ENCODE results near the gene ACSL1.
"Not testable (repeated sequence)": the region's sequence is repeated elsewhere in the genome, so short reads cannot be mapped to it uniquely, and the experiment has no call there.

ACSL1 gene

DNA sequence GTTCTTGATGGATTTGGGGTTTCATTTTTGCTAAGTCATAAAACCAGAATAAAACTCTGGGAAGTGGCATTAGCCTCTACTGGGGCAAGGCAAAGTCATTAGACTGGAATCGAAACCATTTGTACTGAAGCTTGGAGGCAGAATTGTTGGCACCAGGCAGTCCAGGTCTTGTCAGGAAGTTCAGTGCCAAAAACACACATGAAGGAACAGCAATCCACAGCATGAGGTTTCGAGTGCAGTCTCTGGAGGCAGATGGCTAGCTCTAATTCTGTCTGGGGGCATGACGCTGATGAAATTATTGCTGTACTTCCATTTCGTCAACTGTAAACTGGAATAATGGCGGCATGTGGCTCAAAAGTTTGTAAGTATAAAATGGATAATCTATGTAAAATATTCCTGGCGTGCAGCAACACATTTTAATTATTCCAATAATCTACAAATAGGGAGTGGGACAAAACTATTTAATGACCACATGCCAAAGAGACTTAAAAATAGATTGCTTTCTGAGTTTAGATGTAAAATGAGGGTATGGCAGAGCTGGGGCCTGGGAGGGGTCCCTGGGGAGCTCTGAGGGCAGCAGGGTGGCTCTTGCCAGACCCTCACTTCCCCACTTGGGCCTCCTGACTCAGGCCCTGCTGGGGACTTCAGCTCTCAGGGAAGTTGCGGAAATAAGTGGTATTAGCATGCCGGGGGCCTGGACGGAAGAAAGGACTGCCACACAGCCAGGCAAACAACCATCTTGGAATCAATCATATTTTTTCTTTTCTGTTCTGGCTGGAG is 73.1 kb downstream of the ACSL1 start:
- DNase-seq, result no peak

DNA sequence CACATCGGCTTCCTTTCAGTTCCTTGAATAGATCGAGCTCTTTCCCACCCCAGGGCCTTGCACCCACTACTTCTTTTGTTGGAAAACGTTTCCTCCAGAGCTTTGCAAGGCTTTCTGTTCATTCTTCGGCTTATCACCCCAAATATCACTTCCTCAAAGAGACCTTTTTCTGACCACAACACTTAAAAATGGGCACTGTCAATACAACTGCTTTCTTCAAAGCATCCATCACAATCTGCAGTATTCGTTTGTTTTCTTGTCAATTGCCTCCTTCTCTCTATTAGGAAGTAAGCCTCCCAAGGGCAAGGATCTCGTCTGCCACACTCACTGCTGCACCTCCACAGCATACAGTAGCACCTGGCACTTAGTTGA is 74.2 kb downstream of the ACSL1 start:
- DNase-seq, result no peak

DNA sequence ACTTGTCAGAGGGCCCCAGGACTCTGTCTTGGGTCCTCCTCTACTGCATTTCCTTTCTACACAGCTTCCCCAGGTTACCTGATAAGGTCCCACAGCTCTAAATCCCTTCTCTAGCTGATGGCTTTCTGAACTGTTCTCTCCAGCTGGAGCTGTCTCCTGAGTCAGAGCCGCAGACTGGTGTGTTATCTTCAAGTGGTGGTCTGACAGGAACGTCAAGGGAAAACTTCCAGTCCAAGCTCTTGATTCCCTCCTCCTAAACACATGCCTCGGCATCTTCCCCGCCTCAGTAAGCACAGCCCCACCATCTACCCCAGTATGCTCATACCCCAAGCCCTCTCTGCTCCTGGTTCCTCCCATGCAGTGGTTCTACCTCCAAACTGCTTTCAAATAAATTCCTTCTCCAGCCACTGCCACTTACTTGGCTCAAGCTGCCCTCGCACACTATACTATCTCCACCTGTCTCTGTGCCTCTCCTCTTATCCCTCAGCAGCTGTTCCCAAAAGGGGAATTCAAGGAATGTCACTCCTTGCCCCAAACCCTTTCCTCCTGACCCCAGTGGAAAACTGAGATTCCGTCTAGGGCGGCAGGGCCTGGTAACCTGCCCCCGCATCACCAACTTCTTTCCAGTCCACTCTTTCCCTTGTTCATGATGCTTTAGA is 74.7 kb downstream of the ACSL1 start:
- DNase-seq, result no peak

DNA sequence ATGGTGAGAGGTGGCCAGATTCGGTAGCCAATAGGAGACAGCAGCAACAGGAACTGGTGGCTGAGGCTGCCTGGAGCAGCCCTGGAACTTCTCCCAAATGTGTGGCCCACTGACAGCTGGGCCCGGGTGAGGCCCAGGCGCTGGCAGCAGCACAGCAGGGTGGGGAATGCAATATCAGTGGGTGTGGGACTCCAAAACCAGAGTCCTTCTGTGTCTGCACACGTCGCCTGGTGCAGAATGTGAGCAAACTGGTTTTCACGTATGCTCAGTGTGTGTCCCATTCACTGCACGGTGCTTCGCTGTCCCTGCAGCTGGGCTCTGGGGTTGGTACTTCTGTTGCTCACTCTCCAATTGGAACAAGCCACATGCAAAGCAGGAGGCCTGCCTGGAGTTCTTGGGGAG is 77.5 kb downstream of the ACSL1 start:
- no peak for DNase-seq

DNA sequence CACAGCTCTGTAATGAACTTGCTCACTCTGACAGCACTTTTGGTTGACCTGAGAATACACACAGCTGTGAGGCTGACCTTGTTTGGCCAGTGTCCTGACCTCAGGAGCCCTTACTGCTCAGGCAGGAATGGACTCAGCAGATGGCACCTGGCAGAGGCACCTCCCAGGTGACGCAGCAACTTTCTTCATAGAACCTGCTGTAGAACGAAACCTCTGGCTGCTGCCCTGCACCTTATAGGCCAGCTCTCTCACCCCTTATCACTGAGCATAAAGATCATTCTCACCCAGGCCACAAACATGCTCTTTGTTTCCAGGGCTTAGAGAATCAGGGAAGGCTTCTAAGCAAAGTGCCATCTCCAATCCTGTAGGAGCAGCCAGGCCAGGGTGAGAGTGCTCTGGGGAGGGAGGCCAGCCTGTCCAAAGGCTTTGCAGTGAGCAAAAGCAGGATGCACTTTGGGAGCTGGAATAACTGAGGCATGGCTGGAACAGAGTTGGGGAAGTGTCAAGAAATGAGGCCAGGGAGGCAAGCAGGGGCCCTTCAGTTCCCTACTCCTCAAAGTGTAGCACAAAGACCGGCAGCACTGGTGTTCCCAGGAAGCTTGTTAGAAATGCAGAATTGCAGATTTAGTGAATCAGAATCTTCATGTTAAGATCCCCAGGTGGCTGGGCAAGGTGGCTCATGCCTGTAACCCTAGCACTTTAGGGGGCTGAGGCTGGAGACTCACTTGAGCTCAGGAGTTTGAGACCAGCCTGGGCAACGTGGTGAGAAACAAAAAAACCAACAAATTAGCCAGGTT is 78.5 kb downstream of the ACSL1 start:
- DNase-seq, result no peak

DNA sequence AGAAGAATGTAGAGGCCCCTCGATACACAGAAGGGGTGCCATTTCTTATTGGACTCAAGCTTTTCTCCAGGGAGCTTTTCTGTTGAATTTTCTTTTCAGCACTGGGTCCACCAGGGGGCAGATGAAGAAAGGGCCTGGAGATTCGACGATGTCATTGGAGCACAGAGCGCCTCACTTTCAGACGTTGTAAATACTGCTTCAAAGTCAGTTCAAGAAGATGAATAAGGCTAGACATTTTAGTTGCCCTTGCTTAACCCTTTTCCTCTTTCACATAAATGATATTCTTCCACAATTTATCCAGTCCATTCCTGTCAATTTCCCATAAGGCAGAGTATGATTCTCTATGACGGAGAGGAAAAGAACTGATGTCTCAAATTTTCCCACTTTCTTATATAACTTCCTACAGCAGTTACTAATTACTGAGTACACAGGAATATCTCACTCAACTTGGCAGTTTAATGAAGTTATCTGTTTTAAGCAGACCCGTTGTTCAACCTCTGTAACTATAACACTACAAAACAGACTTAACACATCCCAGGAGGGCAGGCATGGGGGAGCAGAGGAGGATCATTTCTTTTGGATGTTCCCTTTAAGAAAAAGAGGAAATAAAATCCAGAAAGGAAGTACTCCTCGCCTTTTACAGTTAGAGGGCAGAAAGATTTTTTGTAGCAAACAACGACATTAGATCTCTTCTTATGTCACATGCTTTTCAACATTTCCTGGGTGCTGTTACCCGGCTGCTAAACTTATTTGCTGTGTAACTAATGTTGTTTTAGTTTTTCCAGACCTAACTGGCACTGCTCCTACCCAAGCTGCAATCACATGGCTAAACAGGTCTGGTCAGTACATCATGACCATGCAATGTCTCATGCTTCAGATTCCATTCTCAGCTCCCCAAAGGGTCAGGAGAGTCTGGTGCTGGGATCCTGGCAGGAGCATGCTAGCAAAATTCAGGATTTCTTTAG is 79.7 kb downstream of the ACSL1 start:
- peak; percentile 43 for DNase-seq

DNA sequence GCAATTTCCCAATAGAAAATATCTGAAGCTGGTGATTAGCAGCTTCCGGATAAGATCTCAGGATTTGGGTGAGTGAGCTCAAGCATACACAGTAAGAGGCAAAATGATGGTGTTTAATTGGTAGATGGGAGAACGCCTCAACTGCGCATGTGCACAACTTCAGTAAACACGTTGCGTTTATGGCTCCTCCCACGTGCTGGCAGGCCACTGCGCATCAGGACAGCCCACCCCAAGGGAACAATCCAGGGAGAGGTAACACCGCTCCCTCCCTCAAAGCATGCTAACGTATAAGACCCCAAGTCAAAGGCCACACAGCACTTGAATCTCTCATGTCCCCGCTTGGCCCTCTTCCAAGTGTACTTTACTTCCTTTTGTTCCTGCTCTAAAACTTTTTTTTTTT is 81.5 kb downstream of the ACSL1 start:
- DNase-seq, result no peak

DNA sequence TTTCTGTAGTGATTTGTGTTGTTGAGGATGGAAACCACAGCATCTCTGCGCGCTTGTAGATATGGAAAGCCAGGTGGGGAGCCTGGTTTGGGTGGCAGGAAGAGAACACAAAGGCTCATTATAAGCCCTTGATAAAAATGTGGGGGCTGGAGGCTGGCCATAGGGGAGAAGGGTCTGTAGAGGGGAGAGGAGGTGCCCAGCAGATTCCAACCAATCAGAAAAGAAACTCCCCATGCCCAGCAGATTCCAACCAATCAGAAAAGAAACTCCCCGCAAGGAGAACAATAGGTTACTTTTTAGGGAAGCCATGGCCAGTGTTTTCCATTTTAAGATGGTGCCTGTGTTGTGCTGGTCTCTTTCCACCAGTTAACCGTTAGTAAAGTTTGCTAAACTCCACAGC is 82.1 kb downstream of the ACSL1 start:
- no peak for DNase-seq

DNA sequence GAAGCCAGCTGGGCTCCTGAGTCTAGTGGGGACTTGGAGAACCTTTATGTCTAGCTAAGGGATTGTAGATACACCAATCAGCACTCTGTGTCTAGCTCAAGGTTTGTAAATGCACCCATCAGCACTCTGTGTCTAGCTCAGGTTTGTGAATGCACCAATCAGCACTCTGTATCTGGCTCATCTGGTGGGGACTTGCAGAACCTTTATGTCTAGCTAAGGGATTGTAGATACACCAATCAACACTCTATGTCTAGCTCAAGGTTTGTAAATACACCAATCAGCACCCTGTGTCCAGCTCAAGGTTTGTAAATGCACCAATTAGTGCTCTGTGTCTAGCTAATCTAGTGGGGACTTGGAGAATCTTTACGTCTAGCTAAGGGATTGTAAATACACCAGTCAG is 84.1 kb downstream of the ACSL1 start:
- not testable (repeated sequence) for DNase-seq

DNA sequence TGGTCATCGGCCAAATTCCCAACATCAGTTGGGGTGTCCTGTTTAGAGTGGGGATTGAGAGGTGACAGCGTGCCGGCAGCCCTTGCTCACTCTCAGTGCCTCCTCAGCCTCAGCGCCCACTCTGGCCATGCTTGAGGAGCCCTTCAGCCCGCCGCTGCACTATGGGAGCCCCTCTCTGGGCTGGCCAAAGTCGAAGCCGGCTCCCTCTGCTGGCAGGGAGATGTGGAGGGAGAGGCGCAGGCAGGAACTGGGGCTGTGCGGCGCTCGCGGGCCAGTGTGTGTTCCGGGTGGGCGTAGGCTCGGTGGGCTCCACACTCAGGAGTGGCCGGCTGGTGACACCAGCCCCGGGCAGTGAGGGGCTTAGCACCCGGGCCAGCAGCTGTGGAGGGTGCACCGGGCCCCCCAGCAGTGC is 84.8 kb downstream of the ACSL1 start:
- no peak for DNase-seq

DNA sequence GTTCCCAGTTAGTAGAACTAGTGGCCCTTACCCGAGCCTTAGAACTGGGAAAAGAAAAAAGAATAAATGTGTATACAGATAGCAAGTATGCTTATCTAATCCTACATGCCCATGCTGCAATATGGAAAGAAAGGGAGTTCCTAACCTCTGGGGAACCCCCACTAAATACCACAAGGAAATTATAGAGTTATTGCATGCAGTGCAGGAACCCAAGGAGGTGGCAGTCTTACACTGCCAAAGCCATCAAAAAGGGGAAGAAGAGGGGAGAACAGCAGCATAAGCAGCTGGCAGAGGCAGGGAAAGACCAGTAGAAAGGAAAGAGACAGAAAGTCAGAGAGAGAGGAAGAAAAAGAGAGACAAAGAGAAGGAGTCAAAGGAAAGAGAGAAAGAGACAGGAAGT is 86.2 kb downstream of the ACSL1 start:
- DNase-seq, result peak; percentile 0

DNA sequence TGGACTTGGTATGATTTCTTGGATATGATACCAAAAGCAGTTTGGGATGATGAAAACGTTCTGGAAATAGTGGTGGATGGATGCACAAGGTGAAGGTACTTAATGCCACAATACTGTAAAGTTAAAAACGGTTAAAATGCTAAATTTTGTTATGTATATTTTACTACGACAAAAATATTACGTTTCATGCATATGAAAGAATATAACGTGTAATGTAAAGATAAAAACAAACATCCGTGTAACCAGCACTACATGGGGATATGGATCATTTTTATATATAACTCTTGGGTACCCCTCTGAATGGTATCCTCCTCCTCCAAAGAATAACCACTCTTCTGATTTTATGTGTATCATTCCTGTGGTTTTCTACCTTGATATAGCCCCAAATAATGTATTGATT is 91.0 kb downstream of the ACSL1 start:
- DNase-seq, result no peak

DNA sequence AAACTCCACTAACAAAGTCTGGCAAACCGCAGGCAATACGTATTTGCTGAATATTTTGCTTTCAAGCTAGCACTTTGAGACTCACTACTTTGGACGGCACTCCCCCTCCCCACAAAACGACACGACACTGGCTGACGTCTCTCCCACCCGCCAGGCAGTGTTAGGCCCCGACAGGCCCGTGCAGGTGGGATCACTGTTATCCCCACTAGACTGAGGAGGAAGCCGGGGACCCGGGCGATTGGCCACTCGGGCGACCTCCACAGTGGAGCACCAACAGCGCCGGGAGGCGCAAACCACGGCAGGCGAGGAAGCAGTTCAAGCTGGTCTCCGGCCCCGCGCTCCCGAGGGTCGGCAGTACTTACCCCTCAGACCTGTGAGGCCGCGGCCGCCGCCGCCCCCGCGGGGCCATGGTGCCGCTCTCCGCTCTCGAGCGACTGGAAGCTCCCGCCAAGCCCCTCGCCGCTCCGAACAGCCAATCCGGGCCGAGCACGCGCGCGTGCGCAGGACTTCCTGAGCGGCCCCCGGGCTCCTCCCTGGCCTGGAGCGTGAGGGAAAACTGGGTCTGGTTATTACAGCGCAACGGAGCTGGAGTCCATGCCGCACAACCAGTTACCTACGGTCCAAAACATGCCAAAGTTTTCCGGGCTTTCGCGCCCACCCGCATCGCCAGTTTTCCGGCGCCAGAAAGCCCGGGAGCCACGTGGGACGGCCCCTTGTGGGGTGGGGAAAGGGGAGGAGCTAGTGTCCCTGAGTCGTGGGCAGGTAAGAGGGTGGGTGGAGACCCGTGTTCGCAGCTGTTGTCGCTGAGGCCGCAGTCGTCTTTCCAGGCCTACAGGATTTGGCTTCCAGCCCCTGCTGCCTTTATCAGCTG is 91.9 kb downstream of the ACSL1 start, which contains the start of gene CENPU:
Gene CENPU, minus strand, starts transcription at position 443 of the 871 bp plus-strand sequence. Its CDS starts 34 bp downstream, at position 409.
- peak; percentile 90 for DNase-seq

DNA sequence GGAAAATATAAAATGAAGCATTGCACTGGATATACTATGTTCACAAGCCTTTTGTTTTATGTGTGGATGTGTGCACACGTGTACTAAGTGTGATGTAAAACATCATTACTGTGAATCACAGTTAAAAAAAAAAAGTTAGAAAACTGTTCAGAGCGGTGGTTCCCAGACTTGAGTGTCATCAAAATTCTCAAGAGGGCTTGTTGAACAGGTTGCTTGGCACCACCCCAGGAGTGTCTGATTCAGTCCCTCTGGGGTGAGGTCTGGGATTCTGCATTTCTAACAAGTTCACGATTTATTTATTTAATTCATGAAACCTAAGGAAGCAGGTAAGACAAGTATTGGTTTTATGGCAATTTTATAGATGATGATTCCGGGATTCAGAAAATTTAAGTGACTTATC is 93.6 kb downstream of the ACSL1 start:
- DNase-seq, result no peak

DNA sequence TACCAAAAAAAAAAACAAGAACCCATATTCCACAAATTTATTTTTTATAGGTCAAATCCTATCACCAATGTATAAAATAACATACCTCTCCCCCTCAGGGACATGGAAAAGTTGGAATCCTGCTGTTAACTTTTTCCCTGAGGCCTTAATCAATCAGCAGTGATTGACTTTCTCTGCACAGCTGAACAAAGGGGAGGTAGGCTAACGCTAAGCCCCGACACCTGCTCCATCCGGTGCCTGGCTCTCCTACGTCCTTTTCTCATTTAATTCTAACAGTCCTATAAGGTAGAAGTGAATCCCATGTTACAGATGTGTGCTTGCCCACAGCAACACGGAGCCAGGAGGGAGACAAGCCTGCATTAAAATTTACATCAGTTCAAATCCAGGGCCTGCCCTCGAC is 94.7 kb downstream of the ACSL1 start:
- DNase-seq, result no peak

DNA sequence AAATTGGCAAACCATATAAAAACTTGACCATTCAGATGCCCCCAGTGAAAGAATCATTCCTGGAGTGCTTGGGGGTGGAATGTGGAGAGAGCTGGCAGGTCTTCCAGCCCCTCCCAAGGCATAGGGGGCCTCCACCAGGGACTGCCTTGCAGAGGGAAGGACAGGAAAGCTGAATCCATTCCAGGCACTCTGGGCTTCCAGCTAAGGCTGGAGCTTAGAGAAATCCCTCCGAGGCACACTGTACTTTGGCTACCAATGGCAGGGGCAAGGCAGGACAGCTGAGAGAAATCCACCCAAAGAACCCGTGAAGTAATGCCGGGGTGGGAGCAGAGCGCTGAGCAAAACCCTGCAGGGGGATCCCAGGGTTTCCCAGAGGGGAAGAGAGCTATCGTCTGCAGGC is 95.8 kb downstream of the ACSL1 start:
- no peak for DNase-seq

DNA sequence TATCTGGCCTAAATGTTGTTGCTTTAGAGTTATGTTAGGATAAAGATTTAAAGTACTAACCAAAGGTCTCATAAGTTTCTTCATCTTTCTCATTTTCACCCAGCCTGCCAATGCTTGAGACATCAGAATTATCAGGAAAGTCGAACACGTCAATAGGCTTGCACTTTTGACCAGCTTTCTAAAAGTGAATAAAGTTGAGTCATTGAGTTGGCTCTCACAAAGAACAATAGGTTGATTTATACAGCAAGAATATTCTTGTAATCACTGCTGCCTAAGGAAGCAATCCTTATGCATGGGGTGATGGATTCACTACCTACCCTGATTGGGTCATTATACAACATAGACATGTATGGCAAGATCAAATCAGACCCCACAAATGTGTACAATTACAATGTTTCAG is 96.9 kb downstream of the ACSL1 start:
- DNase-seq, result no peak

DNA sequence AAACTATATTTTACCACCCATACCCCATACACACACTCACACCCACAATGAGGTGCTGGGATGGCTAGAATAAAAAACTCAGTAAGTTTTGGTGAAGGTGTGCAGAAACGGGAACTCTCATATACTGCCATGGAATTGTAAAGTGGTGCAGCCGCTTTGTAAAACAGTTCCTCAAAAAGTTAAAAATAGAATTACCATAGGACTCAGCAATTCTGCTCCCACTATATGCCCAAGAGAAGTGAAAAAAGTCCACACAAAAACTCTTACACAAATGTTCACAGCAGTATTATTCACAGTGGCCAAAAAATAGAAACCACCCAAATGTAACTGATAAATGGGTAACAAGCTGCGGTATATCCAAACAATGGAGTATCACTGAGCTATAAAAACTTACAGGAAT is 98.3 kb downstream of the ACSL1 start:
- DNase-seq, result no peak

DNA sequence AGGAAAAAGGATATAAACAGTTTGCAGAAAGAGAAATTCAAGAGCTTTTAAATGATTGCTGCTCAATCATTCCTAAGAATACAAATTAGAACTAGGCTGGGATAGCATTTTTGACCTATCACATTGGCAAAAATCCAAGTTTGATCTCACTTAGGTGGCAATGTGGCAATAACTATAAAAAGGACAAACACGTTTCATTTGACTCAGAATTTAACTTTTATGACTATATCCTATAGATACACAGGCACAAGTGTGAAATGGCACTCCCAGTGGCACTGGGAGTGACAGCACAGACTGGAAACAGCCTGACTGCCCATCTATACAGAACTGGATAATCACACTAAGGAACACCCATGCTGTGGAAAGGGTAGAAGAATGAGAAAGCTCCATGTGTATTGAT is 103.0 kb downstream of the ACSL1 start:
- DNase-seq, result no peak

DNA sequence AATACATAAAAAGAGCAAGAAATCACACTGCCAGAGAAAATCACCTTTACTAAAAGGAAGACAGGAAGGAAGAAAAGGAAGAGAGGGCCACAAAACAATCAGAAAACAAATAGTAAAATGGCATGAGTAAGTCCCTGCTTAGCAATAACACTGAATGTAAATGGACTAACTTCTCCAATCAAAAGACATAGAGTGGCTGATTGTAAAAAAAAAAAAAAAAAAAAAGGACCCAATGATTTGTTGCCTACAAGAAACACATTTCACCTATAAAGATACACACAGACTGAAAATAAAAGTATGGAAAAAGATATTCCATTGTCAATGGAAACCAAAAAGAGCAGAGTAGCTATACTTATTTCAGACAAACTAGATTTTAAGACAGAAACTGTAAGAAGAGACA is 104.5 kb downstream of the ACSL1 start:
- no peak for DNase-seq

DNA sequence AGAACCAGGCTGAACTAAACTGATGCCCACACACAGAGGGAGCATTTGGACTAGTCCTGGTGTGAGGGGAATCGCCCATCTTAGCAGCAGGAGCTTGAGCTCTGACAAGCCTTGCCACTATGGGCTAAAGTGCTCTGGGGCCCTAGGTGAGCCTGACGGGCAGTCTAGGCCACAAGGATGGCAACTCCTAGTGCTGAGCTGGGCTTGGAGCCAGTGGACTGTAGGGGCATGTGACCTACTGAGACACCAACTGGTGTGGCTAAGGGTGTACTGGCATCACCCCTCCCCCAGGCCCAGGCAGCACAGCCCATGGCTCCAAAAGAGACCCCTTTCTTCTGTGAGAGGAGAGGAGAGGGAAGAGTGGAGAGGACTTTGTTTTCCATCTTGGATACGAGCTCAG is 106.4 kb downstream of the ACSL1 start:
- no peak for DNase-seq

DNA sequence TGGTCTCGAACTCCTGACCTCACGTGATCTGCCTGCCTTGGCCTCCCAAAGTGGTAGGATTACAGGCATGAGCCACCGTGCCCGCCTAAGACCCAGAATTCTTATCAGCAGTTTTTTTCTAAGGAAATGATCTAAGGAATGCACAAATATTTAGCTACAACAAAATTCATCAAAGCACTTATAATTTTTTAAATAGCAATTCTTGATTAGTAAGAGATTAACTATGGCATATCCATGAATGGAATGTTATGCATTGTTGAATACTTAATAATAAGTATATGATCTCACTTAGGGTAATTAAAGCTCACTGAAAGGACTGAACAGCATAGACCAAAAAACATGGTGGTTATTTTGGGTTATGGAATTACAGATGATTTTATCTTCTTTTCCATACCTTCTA is 110.2 kb downstream of the ACSL1 start:
- no peak for DNase-seq

Data from SIG-M5 (cell line).